ACHN (cell line): ENCODE data around the gene PALLD.
A peak's percentile ranks its signal among the peaks of the same experiment; 100 is the strongest.

ENCODE experiments used
- DNase-seq: peaks from one replicate; pipeline ENCODE4 v3.0.0-alpha.2; 2015
- in situ Hi-C: cut with HindIII; loops from 2 replicates; pipeline ENCODE4 v1.10.0; 2017; ENCODE audit warnings: low sequenced_read_pairs, low pct_ligation_motif_present, low pct_unique_long_range_greater_than_20kb

Gene PALLD

DNA sequence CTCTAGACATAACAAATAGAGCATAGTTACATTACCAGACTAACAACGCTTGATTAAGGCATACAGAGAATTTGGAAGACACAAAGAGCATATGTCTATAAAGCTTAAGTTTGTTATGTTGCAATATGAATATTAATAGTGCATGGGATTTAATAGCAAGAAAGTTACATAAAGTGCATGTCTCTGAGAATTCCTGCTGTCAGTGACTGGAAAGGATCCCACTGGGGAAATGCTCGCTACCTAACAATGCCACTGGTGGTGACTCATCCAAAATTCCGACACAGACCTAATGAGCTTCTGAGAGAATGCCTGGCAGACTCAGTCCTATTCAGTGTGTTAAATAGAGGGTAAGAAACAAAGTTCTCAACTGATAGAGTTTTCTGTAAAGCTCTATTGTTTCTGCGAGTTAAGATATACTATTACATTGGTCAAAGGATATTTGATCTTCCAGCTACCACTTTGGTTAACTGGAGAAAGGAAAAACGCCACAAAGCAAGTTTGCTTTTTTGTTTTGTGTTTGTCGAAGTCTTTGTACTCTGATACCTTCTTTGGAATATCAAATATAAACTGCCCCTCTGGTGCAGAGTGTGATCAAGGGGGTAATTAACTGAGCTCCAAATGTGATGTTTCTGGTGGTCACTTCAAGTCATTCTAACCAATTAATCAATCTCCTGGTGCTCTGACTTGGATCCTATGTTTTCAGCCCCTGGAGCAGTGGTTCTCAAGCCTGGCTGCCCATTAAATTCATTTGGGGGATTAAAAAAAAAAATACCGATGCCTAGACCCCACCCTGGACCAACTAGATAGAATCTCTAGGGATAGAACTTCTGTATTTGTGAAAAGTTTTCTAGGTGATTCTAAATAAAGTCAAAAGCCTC is 107.9 kb downstream of the PALLD start:
- peak; percentile 75 for DNase-seq
- in situ Hi-C loops = no loop called here

DNA sequence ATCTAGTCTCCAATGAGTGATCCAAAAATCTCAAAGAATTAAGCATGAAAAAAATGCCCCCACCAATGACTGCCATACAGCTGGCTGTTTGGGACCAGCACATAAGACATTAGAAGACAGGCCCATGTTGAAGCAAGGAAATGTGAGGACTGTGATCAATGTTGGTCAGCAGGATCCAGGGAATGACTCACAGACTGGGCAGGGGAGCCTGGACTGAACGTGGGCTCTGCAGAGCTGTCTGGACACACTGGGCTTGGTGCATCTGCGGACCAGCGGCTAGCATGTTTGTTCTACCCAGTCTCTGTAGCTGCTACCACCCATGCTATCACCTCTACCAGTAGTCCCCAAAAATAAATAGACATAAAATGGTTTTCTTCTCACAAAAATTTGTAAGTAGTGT is 108.6 kb downstream of the PALLD start:
- DNase-seq = peak; percentile 60
- in situ Hi-C loops = no loop called here

DNA sequence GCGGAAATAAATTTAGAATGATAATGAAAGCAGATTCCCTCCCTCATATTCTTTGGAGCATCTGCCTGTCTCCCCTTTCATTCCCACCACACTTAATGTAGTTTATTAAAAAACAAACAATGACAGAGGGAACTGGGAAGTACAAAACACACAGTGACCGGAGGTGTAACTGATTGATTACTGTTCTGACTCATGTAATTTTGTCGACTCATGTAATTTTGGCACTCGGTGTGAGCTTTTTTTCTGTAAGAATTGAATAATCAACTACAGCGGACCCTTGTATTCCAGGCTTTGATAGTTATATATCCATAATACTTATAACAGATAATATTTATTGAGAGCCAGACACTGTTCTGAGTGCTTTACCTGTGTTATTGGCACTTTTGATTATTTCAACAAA is 110.4 kb downstream of the PALLD start:
- in situ Hi-C loops = no loop called here
- DNase-seq = no peak

DNA sequence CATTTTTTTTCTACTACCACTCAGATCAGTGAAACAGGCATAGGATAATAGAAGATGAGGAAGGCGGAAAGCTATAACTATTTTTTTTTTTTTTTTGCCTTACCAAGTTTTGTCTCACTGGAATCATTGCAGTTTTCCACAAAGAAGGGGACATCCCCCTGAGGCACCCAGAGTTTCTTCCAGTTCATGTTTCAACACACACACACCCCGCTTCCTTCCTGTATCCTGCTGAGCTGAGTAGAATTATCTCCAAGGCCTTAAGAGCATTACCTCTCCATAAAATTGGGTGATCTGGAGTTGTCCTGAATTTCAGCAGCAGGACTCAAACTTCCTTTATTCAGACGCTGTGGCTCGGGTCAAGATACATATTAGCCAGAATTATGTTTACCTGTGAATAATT is 111.9 kb downstream of the PALLD start:
- DNase-seq = no peak
- in situ Hi-C loops = no loop called here

DNA sequence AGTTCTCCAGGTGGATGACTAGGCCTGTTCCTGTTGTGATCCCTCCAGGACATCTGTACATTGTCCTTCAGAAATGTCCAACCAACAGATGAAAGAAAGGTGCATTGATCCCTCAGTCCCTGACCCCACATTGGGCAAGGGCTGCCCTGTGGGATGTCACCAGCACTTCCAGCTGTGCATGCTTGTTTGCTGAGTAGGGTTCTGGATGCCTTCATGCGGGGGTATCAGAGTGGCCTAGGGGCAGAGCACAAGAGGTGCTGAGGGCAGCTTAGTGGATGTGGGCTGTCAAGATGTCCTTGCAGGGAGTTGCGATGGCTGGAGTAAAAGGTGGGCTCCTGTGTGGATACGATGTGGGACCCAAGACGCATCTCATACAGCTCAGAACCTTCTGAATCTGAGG is 112.5 kb downstream of the PALLD start:
- in situ Hi-C loops = no loop called here

DNA sequence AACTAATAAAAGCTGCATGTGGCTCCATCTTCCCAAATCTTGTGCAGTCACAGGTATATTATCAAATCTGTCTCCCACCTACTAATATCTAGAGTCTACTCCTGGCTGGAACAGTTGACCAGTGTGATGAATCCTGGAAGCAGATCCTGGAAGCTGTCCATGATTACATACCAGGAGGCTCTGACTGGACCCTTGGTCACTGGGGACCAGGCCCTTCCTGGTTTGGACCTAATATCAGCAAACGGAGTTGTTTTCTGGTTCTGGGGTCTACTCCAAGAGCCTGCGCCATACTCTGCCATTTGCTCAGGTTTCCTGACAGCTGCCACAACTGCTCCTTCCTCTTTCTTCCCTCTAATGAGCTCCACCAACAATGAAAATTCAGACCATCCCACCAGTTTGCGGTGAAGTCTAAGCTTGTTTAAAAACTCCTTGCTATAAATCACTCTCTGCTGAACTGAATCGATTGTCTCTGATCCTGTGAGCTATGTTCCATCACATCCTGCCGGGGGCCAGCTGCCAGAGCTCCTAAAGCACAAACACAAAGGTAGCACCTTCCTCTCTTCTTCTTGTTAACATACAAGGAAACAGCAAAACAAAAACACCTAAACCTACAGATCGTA is 114.2 kb downstream of the PALLD start:
- in situ Hi-C loops = no loop called here
- no peak for DNase-seq

More for the DNA sequence above, 112.5 kb downstream of the PALLD start:
- no peak for DNase-seq

DNA sequence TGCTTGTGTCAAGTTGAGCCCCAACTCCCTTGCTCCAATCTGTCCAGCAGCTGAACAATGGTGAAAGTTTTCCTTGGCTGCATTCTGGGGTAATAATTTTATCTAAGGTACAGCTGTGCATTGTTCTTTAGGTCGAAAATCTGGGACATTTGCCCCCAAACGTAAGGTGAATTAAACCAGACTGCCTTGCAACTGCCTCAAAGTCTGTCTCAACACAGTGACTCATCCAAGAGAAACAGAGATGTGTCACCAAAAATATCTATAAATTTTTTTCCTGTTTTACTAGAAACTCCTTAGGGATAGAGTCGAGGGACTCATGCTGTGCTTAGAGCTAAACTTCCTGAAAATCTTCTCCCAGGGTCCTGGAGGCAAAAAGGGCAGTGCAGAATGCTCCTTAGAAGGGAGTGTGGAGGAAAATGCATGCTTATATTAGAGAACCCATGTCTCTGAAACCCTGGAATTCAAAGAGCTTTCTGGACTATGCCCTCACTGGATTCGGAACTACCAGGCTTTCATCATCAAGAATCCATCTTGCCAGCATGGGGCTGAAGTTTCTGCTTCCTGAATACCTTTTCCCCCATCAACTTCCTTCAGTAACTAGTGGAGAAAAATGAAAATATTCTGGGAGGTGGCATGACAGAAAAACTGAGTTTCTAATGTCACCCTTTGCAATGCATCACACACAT is 115.7 kb downstream of the PALLD start:
- DNase-seq = no peak
- in situ Hi-C loops = no loop called here

DNA sequence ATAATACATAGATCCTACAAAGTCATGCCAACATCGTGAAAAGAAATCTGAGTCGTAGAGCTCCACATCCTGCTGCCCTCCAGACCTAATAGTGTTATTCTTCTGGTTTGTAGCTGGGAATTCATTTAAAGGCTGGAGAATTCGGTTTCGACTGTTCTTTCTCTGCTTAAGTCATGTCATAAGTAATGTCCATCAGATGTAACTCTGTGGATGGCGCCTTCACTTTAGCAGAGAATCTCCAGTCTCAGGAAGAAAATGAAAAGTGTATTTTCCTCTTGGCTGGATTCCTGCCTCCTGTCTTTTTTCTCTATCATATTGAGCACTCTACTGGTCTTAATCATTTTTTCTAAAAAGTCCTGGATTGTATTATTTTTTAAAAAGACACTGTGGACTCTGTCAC is 117.0 kb downstream of the PALLD start:
- DNase-seq = no peak

DNA sequence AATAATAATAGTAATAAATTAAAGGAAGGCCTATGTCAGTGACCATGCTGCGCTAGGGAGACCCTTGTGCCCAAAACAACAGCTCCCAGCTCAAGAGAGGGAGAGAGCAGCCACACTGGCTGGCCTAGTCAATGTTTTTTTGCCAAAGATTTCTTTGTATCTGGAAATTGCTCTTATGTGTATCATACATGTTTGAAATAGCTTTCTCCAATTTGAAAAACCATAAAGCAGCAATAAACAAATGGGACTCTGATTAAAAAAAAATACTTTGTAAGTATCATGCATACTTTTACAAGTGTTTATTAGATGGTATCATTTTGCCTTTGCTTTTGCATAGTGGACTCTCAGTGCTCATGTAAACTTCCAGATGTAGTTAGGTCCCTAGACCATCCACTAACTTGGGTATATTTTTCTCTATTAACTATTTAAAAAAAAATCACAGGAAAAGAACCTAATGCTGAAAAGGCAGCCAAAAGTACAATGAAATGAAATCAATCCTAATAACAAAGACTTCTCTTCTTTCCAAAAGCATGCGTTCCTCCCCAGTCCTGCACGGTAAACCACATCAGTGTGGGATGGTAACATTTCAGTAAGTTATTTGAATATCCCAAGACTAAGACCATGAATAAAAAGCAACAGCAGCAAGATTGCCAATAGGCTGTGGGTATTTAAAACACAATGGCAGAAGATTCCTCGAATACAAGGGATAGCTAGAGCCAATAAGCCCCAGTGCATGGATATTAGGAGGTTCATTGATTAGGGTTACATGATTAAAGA is 117.6 kb downstream of the PALLD start:
- no peak for DNase-seq
- in situ Hi-C loops = no loop called here

More for the DNA sequence above, 117.0 kb downstream of the PALLD start:
- in situ Hi-C loops = no loop called here

DNA sequence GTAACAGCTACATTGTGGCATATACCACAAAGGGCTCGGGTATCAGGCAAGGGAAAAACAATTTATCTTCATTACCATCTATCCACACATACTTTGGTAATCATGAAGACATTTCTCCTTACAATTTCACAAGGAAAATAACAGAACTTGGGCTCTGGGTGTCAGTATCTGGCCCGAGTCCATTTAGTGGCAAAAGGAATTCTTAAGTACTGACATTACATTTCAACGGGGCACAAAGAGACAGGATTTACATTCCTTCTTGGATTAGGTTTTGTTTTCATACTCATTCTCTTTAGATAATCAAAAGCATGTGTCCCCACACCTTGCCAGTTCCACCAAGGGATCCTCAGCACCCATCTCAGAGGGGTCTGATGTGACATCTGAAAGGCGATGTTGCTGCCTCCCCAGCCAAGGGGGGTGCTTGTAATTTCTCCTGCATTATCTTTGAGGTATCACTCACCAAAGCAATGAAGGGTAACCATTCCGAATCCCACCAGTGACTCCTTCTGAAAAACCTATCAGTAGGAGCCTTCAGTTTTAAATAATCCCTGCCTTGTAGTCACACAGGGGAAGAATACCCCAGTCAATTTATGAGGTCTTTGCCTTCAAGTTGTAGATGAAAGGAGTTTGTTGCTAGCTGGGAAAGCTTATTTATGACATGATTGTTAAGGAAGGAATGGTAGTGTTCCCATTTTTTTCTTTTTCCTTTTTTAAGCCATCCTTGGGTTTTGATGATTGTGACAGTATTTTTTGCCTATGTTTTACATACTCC is 118.6 kb downstream of the PALLD start:
- no peak for DNase-seq
- in situ Hi-C loops = no loop called here

DNA sequence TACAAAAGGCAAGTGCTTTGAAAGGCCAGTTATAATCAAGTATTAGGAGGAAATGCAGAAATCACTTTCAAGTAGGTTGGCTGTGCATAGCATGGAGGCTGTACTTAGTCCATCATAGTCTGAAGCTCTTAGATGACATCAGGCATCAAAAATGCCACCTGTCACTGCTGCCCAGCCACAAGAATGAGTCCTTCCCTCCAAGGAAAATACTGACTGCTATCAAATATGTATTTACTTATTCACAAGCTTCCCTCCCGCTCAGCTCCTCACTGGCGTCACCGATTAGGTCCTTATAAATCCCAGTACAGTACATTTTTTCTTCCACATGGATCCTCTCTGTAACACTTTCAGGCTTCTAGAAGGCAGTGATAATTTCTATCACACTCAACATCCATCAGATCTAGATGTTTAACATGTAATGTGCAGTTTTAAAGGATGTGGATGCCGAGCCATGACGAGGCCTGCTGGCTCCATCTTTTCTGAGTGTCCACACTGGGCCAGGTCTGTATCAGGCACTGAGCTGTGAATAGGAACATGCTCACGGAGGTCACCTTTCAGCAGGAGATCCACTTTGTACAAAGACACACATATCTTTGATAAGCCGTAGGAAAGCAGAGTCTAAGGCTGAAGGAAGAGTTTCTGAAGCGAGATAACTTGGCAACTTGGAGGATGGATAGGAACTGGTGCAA is 121.9 kb downstream of the PALLD start:
- no peak for DNase-seq
- in situ Hi-C loops = no loop called here

DNA sequence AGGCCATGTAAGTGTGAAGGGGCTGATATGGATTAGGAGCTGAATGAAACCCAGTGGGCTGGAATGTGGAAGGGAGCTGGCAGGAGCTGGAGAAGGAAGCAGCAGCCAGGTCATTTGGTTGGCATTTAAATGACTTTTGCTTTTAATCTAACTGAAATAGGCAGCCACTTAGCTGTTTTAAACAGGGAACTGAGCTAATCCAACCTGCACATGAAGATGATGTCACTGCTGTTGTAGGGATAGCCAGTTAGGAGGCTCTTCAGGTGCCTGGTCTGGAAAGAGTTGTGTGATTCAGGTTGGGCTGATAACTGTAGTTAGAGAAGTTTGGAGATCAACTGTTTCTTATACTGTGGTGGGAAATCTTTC is 122.4 kb downstream of the PALLD start:
- in situ Hi-C loops = no loop called here
- DNase-seq = no peak

DNA sequence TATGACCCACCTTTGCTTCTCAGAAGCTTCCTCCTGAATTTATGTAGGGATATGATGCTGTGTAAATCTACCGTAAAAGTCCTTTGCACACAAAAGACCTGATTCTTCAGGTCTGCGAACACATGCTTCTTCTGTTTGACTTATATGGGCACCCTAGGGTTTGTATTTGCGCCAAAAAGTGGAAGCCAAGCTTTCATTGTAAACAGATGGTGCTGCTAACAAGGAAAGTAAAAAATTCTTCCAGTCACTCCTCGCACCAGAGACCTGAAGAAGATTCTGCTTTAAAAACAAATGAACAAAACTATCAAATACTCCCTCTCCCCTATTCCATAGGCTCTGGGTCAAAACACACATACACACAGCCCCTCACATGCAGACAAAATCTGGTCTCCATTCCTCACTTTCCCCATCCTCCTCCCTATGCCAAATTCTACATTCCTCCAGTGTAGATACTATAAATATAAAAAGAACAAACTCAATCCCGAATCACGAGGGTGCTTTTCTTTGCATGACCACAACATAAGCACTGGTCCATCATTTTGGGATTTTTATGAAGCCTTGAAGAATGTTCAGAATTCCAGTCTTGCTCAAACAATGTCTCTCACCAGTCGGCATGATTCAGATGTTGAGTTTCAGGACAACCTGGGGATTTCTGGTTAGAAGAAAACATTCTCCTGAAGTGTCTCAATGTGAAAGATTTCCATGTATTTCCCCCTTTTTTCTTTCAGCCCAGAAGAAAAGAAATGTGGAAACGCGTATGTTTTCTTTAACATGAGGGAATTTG is 125.1 kb downstream of the PALLD start:
- in situ Hi-C loops = no loop called here
- no peak for DNase-seq

DNA sequence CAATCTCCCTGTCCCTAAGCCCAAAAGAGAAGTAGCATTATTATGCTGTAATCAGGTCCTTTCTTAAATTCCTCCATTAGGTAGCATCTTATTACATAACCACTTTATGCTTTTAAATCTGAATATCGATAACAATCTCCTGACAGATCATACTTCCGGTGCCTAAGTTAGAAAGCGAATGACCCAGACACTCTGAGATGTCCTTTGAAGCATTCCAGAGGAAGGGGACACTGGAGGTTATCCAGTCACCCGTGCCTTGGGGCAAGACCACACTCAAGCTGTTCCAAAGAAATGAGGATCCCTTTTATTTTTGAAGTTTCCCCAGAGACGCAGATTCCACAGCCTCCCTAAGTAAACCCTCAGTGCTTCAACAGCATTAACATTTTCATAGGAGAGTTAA is 125.7 kb downstream of the PALLD start:
- DNase-seq = no peak
- in situ Hi-C loops = no loop called here

DNA sequence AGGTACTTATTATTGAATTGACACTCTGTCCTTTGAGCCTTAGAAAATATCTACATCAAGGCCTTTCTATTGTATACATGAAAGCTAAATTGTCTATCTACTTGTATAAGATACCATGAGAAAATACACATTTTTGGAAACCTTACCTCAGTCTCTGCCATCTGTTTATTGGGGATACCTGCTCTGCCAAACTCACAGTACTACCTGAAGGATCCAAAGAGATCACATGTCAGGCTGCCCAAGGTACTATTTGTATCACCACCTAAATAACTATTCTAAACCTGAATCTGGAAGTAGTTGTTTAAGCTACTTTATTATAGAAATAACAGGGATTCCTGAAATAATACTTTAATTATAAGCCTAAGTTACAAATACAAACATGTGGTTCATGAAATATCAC is 126.2 kb downstream of the PALLD start:
- in situ Hi-C loops = no loop called here
- no peak for DNase-seq

DNA sequence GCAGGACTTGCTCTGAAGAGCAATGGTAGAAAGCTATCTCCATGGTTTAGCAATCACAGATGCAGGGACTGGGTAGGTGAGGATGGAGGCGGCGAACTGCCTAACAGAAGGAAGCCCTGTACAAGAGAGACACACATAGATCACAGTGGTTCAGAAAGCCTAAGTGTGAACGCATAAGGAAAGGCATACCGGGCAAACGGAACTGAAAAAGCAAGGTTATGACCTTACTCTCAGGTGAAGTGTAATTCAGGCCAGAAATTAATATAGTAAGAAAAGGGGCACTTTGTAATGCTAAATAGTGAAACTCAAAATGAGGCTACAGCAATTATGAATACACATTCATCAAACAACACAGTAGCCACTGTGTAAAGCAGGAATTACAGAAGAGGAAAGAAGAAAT is 126.6 kb downstream of the PALLD start:
- no peak for DNase-seq
- in situ Hi-C loops = no loop called here

DNA sequence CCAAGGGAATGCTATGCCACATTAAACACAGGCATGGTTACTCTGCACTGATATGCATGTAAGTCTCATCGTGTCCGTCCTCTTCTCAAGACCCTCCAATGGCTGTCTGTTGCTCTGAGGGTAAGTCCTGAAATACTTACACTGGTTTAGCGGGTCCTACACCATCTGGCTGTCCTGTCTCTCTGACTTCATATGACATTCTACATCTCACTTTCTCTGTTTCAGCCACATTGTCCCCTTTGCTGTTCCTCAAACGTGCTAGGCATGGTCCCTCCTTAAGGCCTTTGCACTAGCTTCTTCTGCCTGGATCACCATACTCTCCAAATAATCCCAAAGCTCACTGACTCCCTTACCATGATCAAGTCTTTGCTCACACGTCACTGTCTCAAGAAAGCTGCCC is 131.4 kb downstream of the PALLD start:
- no peak for DNase-seq
- in situ Hi-C loops = no loop called here
